Measurements from ENCODE around the gene MARK3.

DNA sequence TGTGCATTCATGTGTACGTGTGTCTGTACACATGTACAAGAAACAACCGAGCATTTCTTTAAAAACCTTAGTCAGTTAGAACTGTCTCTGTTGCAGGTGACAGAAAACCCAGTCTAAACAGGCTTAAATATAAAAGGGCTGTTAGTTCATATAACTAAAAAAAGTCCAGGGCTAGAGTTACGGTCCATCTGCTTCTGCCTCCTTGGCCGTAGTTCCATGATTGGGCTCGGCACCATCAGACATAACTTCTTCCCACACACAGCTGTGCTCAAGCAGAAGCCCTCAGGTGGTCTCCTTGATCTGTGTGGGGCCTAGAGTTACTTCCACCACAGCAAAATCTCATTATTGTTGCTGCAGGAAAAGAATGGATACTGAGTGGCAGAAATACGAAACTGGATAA, 102.9 kb downstream of the MARK3 start:
- TF ChIP-seq, protein P1, sequence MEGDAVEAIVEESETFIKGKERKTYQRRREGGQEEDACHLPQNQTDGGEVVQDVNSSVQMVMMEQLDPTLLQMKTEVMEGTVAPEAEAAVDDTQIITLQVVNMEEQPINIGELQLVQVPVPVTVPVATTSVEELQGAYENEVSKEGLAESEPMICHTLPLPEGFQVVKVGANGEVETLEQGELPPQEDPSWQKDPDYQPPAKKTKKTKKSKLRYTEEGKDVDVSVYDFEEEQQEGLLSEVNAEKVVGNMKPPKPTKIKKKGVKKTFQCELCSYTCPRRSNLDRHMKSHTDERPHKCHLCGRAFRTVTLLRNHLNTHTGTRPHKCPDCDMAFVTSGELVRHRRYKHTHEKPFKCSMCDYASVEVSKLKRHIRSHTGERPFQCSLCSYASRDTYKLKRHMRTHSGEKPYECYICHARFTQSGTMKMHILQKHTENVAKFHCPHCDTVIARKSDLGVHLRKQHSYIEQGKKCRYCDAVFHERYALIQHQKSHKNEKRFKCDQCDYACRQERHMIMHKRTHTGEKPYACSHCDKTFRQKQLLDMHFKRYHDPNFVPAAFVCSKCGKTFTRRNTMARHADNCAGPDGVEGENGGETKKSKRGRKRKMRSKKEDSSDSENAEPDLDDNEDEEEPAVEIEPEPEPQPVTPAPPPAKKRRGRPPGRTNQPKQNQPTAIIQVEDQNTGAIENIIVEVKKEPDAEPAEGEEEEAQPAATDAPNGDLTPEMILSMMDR (IDR thresholded peaks at IDR 0.05), result no peak
- TF ChIP-seq EZH2 (IDR thresholded peaks at IDR 0.05; ENCODE audit: borderline replicate concordance, insufficient read depth, low read depth, low read length, poor library complexity, severe bottlenecking), result no peak

Data from B cell (primary cell).